CD8-positive, alpha-beta memory T cell (primary cell): Measurements from ENCODE around the gene ZBTB5. TPM values are rescaled to one million over a fixed set of nuclear protein-coding genes. Genes with fewer than 3 reads are reported as not detected.
"Not testable (repeated sequence)": the region's sequence is repeated elsewhere in the genome, so short reads cannot be mapped to it uniquely, and the experiment has no call there.

Experiments used
- CTCF ChIA-PET: fragments of 350-600 bp; sonication (Branson Sonifier 250); formaldehyde crosslinking; loops from one replicate; lab custom pipeline; 2021; ENCODE audit warnings: antibody characterized with exemption; lab: Charles Lee
- POLR2A ChIA-PET: fragments of 350-600 bp; sonication (Branson Sonifier 250); formaldehyde crosslinking; loops from one replicate; lab custom pipeline; 2021; ENCODE audit warnings: antibody characterized with exemption; lab: Charles Lee
- DNase-seq, 5 donors: peaks; one replicate each; pipeline versions ENCODE4 v3.0.0 to v3.0.0-alpha.2; 2020 to 2022; ENCODE audit warnings: mixed read lengths in 1 of 5
- H3K27ac ChIP-seq: one replicate; pipeline ENCODE4 v1.7.0; 2013; ENCODE audit warnings: low read depth, mild to moderate bottlenecking, low read length, moderate library complexity
- H3K27me3 ChIP-seq: 2 replicates; pipeline ENCODE4 v1.7.0; 2013; ENCODE audit warnings: low read length, mild to moderate bottlenecking; ENCODE audit not compliant: insufficient read depth, poor library complexity, severe bottlenecking
- H3K36me3 ChIP-seq: 2 replicates; pipeline ENCODE4 v1.7.0; 2013; ENCODE audit warnings: mild to moderate bottlenecking, low read length, moderate library complexity; ENCODE audit not compliant: insufficient read depth
- H3K4me1 ChIP-seq: 2 replicates; pipeline ENCODE4 v1.7.0; 2013; ENCODE audit warnings: mild to moderate bottlenecking, low read length, moderate library complexity; ENCODE audit not compliant: insufficient read depth
- H3K4me3 ChIP-seq: 2 replicates; pipeline ENCODE4 v1.7.0; 2013; ENCODE audit warnings: mild to moderate bottlenecking, low read length
- H3K9me3 ChIP-seq: 2 replicates; pipeline ENCODE4 v1.7.0; 2013; ENCODE audit warnings: mild to moderate bottlenecking, low read length
- H3K27ac Mint-ChIP-seq, 8 donors: one replicate each; pipeline ENCODE4 v1.8.0; 2020 to 2021; ENCODE audit warnings: mixed read lengths in 8 of 8, mild to moderate bottlenecking in 6 of 8, inconsistent platforms in 3 of 8, moderate library complexity in 3 of 8
- H3K27me3 Mint-ChIP-seq, 2 donors: one replicate each; pipeline ENCODE4 v1.8.0; 2020 to 2021; ENCODE audit warnings: mixed read lengths in 2 of 2, mild to moderate bottlenecking in 1 of 2, moderate library complexity in 1 of 2
- H3K36me3 Mint-ChIP-seq, 3 donors: one replicate each; pipeline ENCODE4 v1.8.0; 2020 to 2021; ENCODE audit warnings: mixed read lengths in 3 of 3, inconsistent platforms in 1 of 3, mild to moderate bottlenecking in 1 of 3
- H3K4me1 Mint-ChIP-seq, 3 donors: one replicate each; pipeline ENCODE4 v1.8.0; 2020 to 2021; ENCODE audit warnings: mixed read lengths in 3 of 3, inconsistent platforms in 1 of 3, mild to moderate bottlenecking in 1 of 3
- H3K4me3 Mint-ChIP-seq, 7 donors: one replicate each; pipeline ENCODE4 v1.8.0; 2020 to 2021; ENCODE audit warnings: mixed read lengths in 7 of 7, mild to moderate bottlenecking in 6 of 7, moderate library complexity in 4 of 7, inconsistent platforms in 2 of 7
- H3K9me3 Mint-ChIP-seq, 5 donors: one replicate each; pipeline ENCODE4 v1.8.0; 2020 to 2022; ENCODE audit warnings: mixed read lengths in 5 of 5, mild to moderate bottlenecking in 3 of 5, moderate library complexity in 2 of 5, inconsistent platforms in 1 of 5
- polyA plus RNA-seq: library from polyadenylated mRNA; unstranded; fragments of 300-500 nt; fragmentation: Illumina TruSeq; gene quantifications from one replicate; pipeline ENCODE4 v1.2.3, GENCODE V29; 2021
- total RNA-seq, 2 experiments: library from RNA; stranded (reverse); gene quantifications; one replicate each; pipeline ENCODE4 v1.2.3, GENCODE V29; 2021

ZBTB5 gene
- total and polyA plus RNA-seq, 3 experiments from 2014 or later: 0.81 to 7.9 (median 7.0) TPM

DNA sequence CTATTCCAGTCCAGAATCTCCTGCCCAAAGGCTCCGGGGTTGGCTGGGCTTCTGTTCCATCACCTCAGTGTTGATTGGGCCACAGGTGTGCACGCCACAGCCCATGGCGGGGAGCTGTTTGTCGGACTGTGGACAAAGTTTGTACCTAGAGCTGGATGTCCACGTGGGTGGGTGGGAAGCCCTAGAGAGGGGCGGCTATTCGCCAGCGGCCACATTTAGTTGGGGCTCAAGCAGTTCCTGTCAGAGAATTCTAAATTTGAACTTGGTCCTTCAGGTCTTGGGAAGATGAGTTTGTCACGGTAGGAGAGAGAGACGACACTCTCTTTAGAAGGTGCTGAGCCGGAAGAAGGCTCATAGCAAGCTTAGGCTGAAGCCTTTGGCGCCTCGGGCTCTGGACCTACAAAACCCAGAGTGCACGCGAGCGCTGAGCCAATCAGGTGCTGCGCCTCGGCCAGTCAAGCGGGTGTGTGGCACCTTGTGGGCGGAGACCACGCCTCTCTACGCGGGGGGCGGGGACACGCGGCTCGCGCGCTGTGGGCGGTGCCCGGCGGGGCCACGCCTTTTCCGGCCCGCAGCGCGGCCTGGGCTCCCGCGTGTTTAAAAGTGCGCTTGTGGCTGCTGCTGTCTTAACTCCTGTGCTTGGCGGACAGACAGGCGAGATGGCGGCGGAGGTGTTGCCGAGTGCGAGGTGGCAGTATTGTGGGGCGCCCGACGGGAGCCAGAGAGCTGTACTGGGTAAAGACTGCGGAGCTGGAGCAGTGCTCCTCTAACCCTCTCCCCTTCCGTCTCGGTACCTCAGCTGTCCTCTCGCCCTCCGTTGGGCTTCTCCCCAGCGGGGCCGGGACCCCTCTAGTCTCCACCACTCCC, 20.4 kb upstream of the ZBTB5 start, which contains the start of gene POLR1E:
POLR1E (plus strand) TSS at position 560 of the 867 bp plus-strand sequence; CDS start at position 660, 100 bp downstream.
- Mint-ChIP-seq H3K27me3 (peaks cover 0 to 8% of the 10 kb centered on the region in 2 donors), H3K36me3 (peaks cover 3 to 39% (median 6%) of the 10 kb centered on the region in 3 donors), H3K4me3 (peak within 1 kb of the TSS; percentile 91 to 98 (median 95)), H3K27ac (peak within 1 kb of the TSS; percentile 81 to 99 (median 96)), H3K4me1 (peaks cover 38 to 48% (median 47%) of the 10 kb centered on the region in 3 donors), H3K9me3 (no peaks in the 10 kb centered on the region)
- H3K9me3 ChIP-seq: no peaks in the 10 kb centered on the region
- ChIA-PET POLR2A (interaction anchor here (0.7 to 2.0 kb wide), 5 partner anchors 15 to 107 kb away, joined by 3 to 23 read pairs (median 3); partner anchors contain the start of genes TOMM5 and ZBTB5), CTCF (interaction anchor here (1.2 to 2.1 kb wide), 4 partner anchors 10 to 70 kb away, joined by 3 to 6 read pairs (median 4); no protein-coding TSS in a partner anchor)
- H3K4me3 ChIP-seq: peak within 1 kb of the TSS; percentile 77
- DNase-seq: peak; percentile 94 to 98 (median 95)
- peaks cover 19% of the 10 kb centered on the region for H3K4me1 ChIP-seq
- H3K27ac ChIP-seq: peak within 1 kb of the TSS; percentile 84
- peaks cover 4% of the 10 kb centered on the region for H3K27me3 ChIP-seq
- H3K36me3 ChIP-seq: no peaks in the 10 kb centered on the region

DNA sequence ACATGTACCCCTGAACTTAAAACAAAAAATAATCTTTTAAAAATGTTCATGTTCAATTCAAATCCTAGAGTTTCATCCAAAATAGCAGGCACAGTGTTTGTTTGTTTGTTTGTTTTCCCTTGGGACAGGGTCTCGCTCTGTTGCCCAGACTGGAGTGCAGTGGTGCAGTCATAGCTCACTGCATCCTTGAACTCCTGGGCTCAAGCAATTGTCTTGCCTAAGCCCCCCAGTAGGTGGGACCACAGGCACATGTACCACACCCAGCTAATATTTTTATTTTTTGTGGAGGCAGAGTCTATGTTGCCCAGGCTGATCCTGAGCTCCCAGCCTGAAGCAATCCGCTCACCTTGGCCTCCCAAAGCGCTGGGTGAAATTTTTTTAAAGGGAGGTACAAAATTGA, 15.5 kb upstream of the ZBTB5 start:
- ChIA-PET POLR2A (no interaction called here), CTCF (interaction anchor here (0.9 kb wide), 1 partner anchor 14 kb away, joined by 3 read pairs; no protein-coding TSS in a partner anchor)
- H3K9me3 Mint-ChIP-seq: no peaks in the 10 kb centered on the region
- no peak for DNase-seq
- peaks cover 0 to 6% (median 2%) of the 10 kb centered on the region in 3 donors for H3K36me3 Mint-ChIP-seq
- Histone ChIP-seq H3K4me3 (no peak overlapping the region), H3K27ac (no peak overlapping the region), H3K27me3 (peaks cover 4% of the 10 kb centered on the region), H3K9me3 (no peaks in the 10 kb centered on the region), H3K36me3 (no peaks in the 10 kb centered on the region), H3K4me1 (peaks cover 6% of the 10 kb centered on the region)
- H3K27ac Mint-ChIP-seq: no peak overlapping the region
- peaks cover 9 to 11% (median 11%) of the 10 kb centered on the region in 3 donors for H3K4me1 Mint-ChIP-seq
- H3K4me3 Mint-ChIP-seq: no peak overlapping the region
- peaks cover 28 to 46% of the 10 kb centered on the region in 2 donors for H3K27me3 Mint-ChIP-seq

DNA sequence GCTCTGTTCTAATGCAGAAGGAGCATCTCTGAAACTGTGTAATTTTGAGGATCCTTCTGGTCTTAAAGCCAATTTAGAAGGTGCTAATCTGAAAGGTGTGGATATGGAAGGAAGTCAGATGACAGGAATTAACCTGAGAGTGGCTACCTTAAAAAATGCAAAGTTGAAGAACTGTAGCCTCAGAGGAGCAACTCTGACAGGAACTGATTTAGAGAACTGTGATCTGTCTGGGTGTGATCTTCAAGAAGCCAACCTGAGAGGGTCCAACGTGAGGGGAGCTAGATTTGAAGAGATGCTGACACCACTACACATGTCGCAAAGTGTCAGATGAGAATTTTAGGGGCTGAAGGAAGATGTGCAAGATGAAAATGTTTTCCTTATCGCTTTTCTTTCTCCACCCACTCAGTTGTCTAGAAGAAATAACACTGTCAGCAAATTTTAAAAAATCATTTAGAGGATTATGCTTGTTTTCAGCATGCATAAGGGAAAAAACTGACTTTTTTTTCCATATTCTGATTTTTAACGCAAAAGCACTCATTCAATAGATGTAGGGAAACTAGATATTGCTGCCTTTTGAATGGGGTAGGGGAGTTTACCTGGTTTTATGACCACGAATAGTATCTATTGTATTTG, 12.9 kb upstream of the ZBTB5 start:
- H3K4me1 ChIP-seq, POLR2A ChIA-PET, H3K4me3 Mint-ChIP-seq: not testable (repeated sequence)

DNA sequence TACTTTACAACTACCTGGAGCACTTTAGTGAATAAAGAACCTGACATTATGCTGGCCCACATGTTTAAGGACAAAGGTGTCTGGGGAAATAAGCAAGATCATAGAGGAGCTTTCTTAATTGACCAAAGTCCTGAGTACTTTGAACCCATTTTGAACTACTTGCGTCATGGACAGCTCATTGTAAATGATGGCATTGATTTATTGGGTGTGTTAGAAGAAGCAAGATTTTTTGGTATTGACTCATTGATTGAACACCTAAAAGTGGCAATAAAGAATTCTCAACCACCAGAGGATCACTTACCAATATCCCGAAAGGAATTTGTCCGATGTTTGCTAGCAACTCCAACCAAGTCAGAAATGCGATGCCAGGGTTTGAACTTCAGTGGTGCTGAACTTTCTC, 12.2 kb upstream of the ZBTB5 start:
- POLR2A ChIA-PET, H3K27me3 ChIP-seq, H3K4me3 ChIP-seq, H3K4me3 Mint-ChIP-seq, CTCF ChIA-PET, H3K36me3 ChIP-seq, DNase-seq, H3K4me1 ChIP-seq, H3K4me1 Mint-ChIP-seq, H3K9me3 ChIP-seq, H3K27ac ChIP-seq, H3K27ac Mint-ChIP-seq: not testable (repeated sequence)
- Mint-ChIP-seq H3K9me3 (peaks cover 0 to 20% (median 10%) of the 10 kb centered on the region in 5 donors), H3K36me3 (peaks cover 0 to 20% (median 0%) of the 10 kb centered on the region in 3 donors), H3K27me3 (peaks cover 28 to 52% of the 10 kb centered on the region in 2 donors)

More for the DNA sequence above, 12.9 kb upstream of the ZBTB5 start:
- H3K4me3 ChIP-seq, H3K36me3 ChIP-seq, H3K4me1 Mint-ChIP-seq, DNase-seq, H3K27ac Mint-ChIP-seq, H3K9me3 ChIP-seq, H3K27me3 ChIP-seq, CTCF ChIA-PET, H3K27ac ChIP-seq: not testable (repeated sequence)
- Mint-ChIP-seq H3K36me3 (peaks cover 0 to 20% (median 0%) of the 10 kb centered on the region in 3 donors), H3K27me3 (peaks cover 28 to 52% of the 10 kb centered on the region in 2 donors), H3K9me3 (peaks cover 0 to 20% (median 10%) of the 10 kb centered on the region in 5 donors)

DNA sequence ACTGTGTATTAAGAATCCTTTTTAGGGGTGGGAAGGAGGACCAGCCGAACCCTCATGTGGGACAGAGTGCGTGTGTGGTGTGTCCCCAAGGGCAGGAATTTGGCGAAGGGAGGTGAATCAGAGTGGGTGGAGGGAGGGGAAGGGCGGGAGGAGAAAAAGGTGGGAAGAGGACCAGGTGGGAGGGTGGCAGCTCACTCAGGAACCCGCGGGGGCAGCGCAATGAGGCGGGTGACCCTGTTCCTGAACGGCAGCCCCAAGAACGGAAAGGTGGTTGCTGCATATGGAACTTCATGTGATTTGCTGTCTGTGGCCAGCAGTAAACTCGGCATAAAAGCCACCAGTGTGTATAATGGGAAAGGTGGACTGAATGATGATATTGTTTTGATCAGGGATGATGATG, 11.7 kb upstream of the ZBTB5 start:
- Mint-ChIP-seq H3K27ac (no peak overlapping the region), H3K27me3 (peaks cover 28 to 51% of the 10 kb centered on the region in 2 donors), H3K4me3 (no peak overlapping the region), H3K4me1 (peaks cover 4 to 7% (median 6%) of the 10 kb centered on the region in 3 donors), H3K9me3 (peaks cover 0 to 20% (median 10%) of the 10 kb centered on the region in 5 donors), H3K36me3 (peaks cover 0 to 20% (median 0%) of the 10 kb centered on the region in 3 donors)
- no peaks in the 10 kb centered on the region for H3K36me3 ChIP-seq
- no peak overlapping the region for H3K4me3 ChIP-seq
- CTCF ChIA-PET: no interaction called here
- peaks cover 4% of the 10 kb centered on the region for H3K27me3 ChIP-seq
- H3K27ac ChIP-seq: no peak overlapping the region
- no peak for DNase-seq
- POLR2A ChIA-PET: no interaction called here
- peaks cover under 1% of the 10 kb centered on the region for H3K4me1 ChIP-seq
- H3K9me3 ChIP-seq: no peaks in the 10 kb centered on the region

DNA sequence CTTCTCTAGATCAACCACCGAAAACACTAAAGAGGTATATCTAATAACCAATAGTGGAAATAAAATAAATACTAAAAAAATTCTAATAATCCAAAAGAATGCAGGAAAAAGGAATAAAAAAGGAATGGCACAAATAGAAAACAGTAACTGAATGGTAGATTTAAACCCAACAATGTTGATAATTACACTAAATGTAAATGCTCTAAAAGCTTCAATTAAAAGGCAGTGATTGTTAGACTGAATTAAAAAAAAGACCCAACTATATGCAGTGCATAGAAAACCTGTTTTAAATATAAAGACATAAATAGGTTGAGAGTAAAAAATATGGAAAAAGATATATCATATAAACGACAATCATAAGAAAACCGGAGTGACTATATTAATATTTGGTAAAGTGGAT, 9.2 kb upstream of the ZBTB5 start:
- POLR2A ChIA-PET: no interaction called here
- Mint-ChIP-seq H3K9me3 (peaks cover 0 to 20% (median 10%) of the 10 kb centered on the region in 5 donors), H3K27me3 (peaks cover 24 to 36% of the 10 kb centered on the region in 2 donors), H3K4me1 (peaks cover 4 to 14% (median 13%) of the 10 kb centered on the region in 3 donors), H3K36me3 (peaks cover 0 to 20% (median 0%) of the 10 kb centered on the region in 3 donors), H3K4me3 (no peak overlapping the region), H3K27ac (no peak overlapping the region)
- no peaks in the 10 kb centered on the region for H3K27me3 ChIP-seq
- H3K27ac ChIP-seq: no peak overlapping the region
- peaks cover 4% of the 10 kb centered on the region for H3K4me1 ChIP-seq
- no peak overlapping the region for H3K4me3 ChIP-seq
- no peaks in the 10 kb centered on the region for H3K36me3 ChIP-seq
- H3K9me3 ChIP-seq: no peaks in the 10 kb centered on the region
- CTCF ChIA-PET: no interaction called here
- DNase-seq: no peak

DNA sequence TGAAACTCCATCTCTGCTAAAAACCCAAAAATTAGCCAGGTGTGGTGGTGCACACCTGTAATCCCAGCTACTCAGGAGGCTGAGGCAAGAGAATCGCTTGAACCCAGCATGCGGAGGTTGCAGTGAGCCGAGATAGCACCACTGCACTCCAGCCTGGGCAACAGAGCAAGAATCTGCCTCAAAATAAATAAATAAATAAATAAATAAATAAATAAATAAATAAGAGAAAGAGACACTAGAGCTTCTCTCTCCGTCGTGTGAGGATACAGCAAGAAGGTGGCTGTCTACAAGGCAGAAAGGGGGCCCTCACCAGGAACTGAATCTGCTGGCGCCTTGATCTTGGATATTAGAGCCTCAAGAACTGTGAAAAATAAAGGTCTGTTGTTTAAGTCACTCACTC, 8.7 kb upstream of the ZBTB5 start:
- CTCF ChIA-PET, H3K4me3 ChIP-seq, H3K36me3 ChIP-seq, H3K4me3 Mint-ChIP-seq, H3K27me3 ChIP-seq, H3K9me3 ChIP-seq, DNase-seq, H3K27ac ChIP-seq, H3K27ac Mint-ChIP-seq, H3K4me1 ChIP-seq, POLR2A ChIA-PET: not testable (repeated sequence)
- Mint-ChIP-seq H3K36me3 (peaks cover 0 to 20% (median 0%) of the 10 kb centered on the region in 3 donors), H3K9me3 (peaks cover 0 to 20% (median 10%) of the 10 kb centered on the region in 5 donors), H3K4me1 (peaks cover 4 to 14% (median 13%) of the 10 kb centered on the region in 3 donors), H3K27me3 (peaks cover 22 to 33% of the 10 kb centered on the region in 2 donors)
